ENCODE data around the gene CAPZA1. TPM values are rescaled to one million over a fixed set of nuclear protein-coding genes. Genes with fewer than 3 reads are reported as not detected.

CAPZA1 gene
- total RNA-seq, 1 experiment from 2014 or later: 108 TPM

DNA sequence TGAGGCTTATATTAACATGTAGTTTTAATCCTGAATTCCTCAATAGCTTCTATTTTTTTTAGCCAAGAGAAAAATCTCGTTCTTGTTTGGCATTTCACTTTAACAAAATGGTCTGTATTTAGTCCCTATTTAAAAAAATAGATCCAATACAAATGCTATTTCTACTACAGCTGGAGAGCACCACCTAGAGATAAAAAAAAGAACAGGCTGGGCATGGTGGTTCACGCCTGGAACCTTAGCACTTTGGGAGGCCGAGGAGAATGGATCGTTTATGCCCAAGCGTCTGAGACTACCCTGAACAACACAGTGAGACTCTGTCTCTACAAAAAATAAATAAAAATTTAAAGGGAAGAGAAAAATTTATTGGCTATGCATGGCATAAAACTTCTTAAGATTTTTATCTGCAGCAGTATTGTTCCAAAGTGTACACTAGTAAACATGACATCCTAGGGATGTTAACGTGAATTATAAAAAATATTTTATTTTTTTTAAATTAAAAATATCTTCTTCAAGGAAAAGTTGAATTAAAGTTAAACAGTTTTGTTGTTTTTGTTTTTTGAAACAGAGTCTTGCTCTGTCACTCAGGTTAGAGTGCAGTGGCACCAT lies 5.1 kb upstream of the CAPZA1 start:
- no CpG with 5 or more reads among the region's 6 CpGs for WGBS (ENCODE audit: extremely low coverage, insufficient read length, low lambda C conversion rate)
- Histone ChIP-seq H3K18ac (ENCODE audit: insufficient read length, low read depth, low read length) (no peak overlapping the region), H4K20me1 (ENCODE audit: control insufficient read depth, insufficient read depth, insufficient read length) (no peaks in the 10 kb centered on the region), H3K23me2 (ENCODE audit: insufficient read length, low read depth, low read length, poor library complexity, severe bottlenecking) (peaks cover 7% of the 10 kb centered on the region), H2AFZ (ENCODE audit: low read length) (no peak overlapping the region), H3K4ac (ENCODE audit: low read depth, low read length) (no peak overlapping the region), H4K91ac (ENCODE audit: insufficient read length, low read depth, low read length) (no peak overlapping the region), H3K14ac (ENCODE audit: insufficient read depth, low read length) (no peak overlapping the region), H3K4me1 (ENCODE audit: insufficient read depth, low read length) (no peaks in the 10 kb centered on the region), H2BK15ac (ENCODE audit: low read depth, low read length) (no peak overlapping the region), H3K4me2 (ENCODE audit: insufficient read depth, insufficient read length, low read length) (no peak overlapping the region), H3K56ac (ENCODE audit: insufficient read length, low read depth, low read length) (no peak overlapping the region), H2BK12ac (ENCODE audit: insufficient read length, low read depth, low read length) (no peak overlapping the region), H2AK5ac (ENCODE audit: insufficient read length, low read length) (no peak overlapping the region), H3K9ac (ENCODE audit: extremely low read depth, insufficient read length, low read length) (no peak overlapping the region), H2BK20ac (ENCODE audit: low read depth, low read length, poor library complexity, severe bottlenecking) (no peak overlapping the region), H3K9me3 (ENCODE audit: control insufficient read depth, low read depth, low read length) (no peaks in the 10 kb centered on the region), H3K79me2 (ENCODE audit: insufficient read depth, low read length) (peaks cover 7% of the 10 kb centered on the region; the same call in 1 of the 2 replicates), H3T11ph (ENCODE audit: low read length) (no peak overlapping the region), H3K79me1 (ENCODE audit: insufficient read depth, low read depth, low read length, poor library complexity, severe bottlenecking) (peaks cover 7% of the 10 kb centered on the region), H4K8ac (replicated peaks; ENCODE audit: insufficient read length, low read depth, low read length) (no peak overlapping the region), H2BK5ac (ENCODE audit: insufficient read length, low read length) (no peak overlapping the region), H3K27ac (ENCODE audit: insufficient read length, low read depth, low read length) (no peak overlapping the region), H3K27me3 (ENCODE audit: insufficient read depth, low read length) (no peaks in the 10 kb centered on the region), H3K23ac (ENCODE audit: insufficient read length, low read depth, low read length) (no peak overlapping the region), H2BK120ac (ENCODE audit: low read depth, low read length, poor library complexity, severe bottlenecking) (no peak overlapping the region), H4K5ac (ENCODE audit: insufficient read length, low read depth, low read length) (no peak overlapping the region)
- peaks cover 5 to 12% of the 10 kb centered on the region in 2 experiments for H3K4me1 Mint-ChIP-seq
- H3K36me3 Mint-ChIP-seq (ENCODE audit: insufficient read depth in 1 of 3, low read depth in 3 of 3): peaks cover 11 to 46% (median 38%) of the 10 kb centered on the region in 3 experiments
- H3K27me3 Mint-ChIP-seq (ENCODE audit: low read depth): no peaks in the 10 kb centered on the region; the same call in 1 of the 2 replicates
- no peak overlapping the region for H3K4me3 Mint-ChIP-seq
- H3K27ac Mint-ChIP-seq: peak overlapping the region in 1 of 3 experiments; percentile 53; a peak in 1 of 7 replicates
- H3K9me3 Mint-ChIP-seq: no peaks in the 10 kb centered on the region
- TF ChIP-seq, protein P1, sequence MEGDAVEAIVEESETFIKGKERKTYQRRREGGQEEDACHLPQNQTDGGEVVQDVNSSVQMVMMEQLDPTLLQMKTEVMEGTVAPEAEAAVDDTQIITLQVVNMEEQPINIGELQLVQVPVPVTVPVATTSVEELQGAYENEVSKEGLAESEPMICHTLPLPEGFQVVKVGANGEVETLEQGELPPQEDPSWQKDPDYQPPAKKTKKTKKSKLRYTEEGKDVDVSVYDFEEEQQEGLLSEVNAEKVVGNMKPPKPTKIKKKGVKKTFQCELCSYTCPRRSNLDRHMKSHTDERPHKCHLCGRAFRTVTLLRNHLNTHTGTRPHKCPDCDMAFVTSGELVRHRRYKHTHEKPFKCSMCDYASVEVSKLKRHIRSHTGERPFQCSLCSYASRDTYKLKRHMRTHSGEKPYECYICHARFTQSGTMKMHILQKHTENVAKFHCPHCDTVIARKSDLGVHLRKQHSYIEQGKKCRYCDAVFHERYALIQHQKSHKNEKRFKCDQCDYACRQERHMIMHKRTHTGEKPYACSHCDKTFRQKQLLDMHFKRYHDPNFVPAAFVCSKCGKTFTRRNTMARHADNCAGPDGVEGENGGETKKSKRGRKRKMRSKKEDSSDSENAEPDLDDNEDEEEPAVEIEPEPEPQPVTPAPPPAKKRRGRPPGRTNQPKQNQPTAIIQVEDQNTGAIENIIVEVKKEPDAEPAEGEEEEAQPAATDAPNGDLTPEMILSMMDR (conservative IDR thresholded peaks at IDR 0.05): peak; percentile 68
- DNase-seq: no peak

Measured in H9 (cell line).